ENCODE data around the gene SPP1.
"Not testable (repeated sequence)": the region's sequence is repeated elsewhere in the genome, so short reads cannot be mapped to it uniquely, and the experiment has no call there.

The SPP1 gene

GRCh38 chr4:88022289-88022688, 46.8 kb downstream of the SPP1 start:
- Histone ChIP-seq H3K4me3 (replicated peaks; ENCODE audit: low read depth, low read length) (no peak overlapping the region), H3K36me3 (ENCODE audit: control insufficient read depth, insufficient read depth, low read length) (0 out of 2 replicates have a peak, but pooled peaks cover 1% of the 10 kb centered on the region), H3K27me3 (replicated peaks; ENCODE audit: control insufficient read depth, insufficient read depth, low read length) (no peaks in the 10 kb centered on the region)
- no peak for TF ChIP-seq CTCF (IDR thresholded peaks at IDR 0.05; ENCODE audit: insufficient read depth, low read length, poor library complexity, severe bottlenecking)
- DNase-seq (ENCODE audit: extremely low read depth, insufficient read length), result no peak

GRCh38 chr4:88025868-88026661, 50.6 kb downstream of the SPP1 start:
- not testable (repeated sequence) for H3K4me3 ChIP-seq (replicated peaks; ENCODE audit: low read depth, low read length); H3K36me3 ChIP-seq (ENCODE audit: control insufficient read depth, insufficient read depth, low read length); DNase-seq (ENCODE audit: extremely low read depth, insufficient read length); H3K27me3 ChIP-seq (replicated peaks; ENCODE audit: control insufficient read depth, insufficient read depth, low read length)

DNA sequence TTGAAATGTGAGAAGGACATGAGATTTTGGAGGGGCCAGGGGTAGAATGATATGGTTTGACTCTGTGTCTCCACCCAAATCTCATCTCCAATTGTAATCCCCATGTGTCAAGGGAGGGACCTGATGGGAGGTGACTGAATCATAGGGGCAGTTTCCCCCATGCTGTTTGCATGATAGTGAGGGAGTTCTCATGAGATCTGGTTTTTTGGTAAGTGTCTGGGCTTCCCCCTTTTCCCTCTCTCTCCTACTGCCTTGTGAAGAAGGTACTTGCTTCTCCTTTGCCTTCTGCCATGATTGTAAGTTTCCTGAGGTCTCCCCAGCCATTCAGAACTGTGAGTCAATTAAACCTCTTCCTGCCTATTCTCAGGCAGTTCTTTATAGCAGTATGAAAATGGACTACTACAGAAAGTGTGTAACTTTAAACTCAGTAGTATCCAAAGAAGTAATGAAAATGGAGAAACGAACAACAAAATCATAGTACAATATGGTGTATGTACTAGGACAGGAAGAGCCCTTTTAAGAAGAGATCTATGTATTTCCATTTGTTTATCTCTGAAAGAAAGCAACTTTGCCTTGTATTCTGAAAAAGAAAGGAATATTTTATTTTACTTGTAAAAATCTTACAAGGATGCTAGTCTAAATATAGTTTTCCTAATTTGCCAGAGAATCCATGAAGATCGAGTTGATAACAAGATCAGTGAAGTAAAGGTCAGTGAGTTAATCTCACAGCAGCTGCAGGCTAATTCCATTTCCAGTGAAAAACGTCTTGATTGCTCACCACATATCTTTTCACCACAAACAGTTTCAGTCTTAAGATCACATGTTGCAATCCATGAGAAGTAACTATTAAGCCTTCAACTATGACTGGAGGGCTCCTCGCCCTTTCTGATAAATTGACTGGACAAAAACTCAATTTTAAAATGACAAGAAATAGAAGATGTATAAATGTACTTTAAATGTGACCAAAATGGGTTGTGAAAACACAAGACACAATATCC, 52.4 kb downstream of the SPP1 start:
- no peak for TF ChIP-seq CTCF (IDR thresholded peaks at IDR 0.05; ENCODE audit: insufficient read depth, low read length, poor library complexity, severe bottlenecking)
- H3K27me3 ChIP-seq (replicated peaks; ENCODE audit: control insufficient read depth, insufficient read depth, low read length), result no peaks in the 10 kb centered on the region
- DNase-seq (ENCODE audit: extremely low read depth, insufficient read length), result no peak
- no peak overlapping the region for H3K4me3 ChIP-seq (replicated peaks; ENCODE audit: low read depth, low read length)
- no peaks in the 10 kb centered on the region for H3K36me3 ChIP-seq (ENCODE audit: control insufficient read depth, insufficient read depth, low read length)

DNA sequence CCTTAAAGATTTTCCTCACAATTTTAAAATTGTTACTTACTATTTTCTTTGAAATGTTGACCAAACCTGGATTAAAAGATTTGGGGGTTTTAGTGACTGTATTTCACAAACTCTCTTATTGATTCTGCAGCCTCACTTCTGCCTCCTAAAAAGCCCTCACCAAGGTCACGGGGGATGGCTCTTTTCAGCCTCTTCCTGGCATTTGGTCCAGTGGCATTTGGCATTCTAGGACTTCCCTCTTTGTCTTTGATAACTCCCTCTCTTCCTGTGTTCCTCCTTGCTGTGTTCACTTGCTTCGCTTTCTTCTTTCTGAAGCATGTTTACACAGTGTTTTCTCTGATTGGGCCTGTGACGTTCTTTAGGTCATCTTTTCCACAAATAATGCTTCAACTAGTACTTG, 53.4 kb downstream of the SPP1 start:
- DNase-seq (ENCODE audit: extremely low read depth, insufficient read length), result no peak
- TF ChIP-seq CTCF (IDR thresholded peaks at IDR 0.05; ENCODE audit: insufficient read depth, low read length, poor library complexity, severe bottlenecking), result no peak
- H3K36me3 ChIP-seq (ENCODE audit: control insufficient read depth, insufficient read depth, low read length), result no peaks in the 10 kb centered on the region

DNA sequence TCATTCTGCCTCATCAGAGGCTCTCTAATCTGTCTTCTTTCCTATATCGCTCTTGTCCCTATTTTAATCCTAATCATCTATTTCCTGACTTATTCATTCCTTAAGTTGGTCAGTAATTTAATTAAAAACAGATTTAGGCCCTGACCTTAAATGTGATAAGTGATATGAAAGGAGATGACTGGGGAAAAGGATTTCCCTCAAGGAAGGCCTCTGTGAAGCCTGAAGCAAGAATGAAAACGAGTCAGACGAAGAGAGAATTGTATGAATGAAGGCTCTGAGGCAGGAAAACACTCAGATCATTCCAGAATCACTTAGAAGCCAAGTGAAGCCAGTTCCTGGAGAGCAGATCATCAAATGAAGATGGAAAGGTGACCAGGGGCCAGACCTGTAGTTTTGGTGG, 54.0 kb downstream of the SPP1 start:
- Histone ChIP-seq H3K4me3 (replicated peaks; ENCODE audit: low read depth, low read length) (no peak overlapping the region), H3K36me3 (ENCODE audit: control insufficient read depth, insufficient read depth, low read length) (no peaks in the 10 kb centered on the region), H3K27me3 (replicated peaks; ENCODE audit: control insufficient read depth, insufficient read depth, low read length) (no peaks in the 10 kb centered on the region)
- TF ChIP-seq CTCF (IDR thresholded peaks at IDR 0.05; ENCODE audit: insufficient read depth, low read length, poor library complexity, severe bottlenecking), result no peak
- DNase-seq (ENCODE audit: extremely low read depth, insufficient read length), result no peak

More for the DNA sequence above, 53.4 kb downstream of the SPP1 start:
- no peak overlapping the region for H3K4me3 ChIP-seq (replicated peaks; ENCODE audit: low read depth, low read length)
- no peaks in the 10 kb centered on the region for H3K27me3 ChIP-seq (replicated peaks; ENCODE audit: control insufficient read depth, insufficient read depth, low read length)
